Left ventricle myocardium inferior (tissue), 1 donor: ENCODE results near the gene MPC1. TPM values are rescaled to one million over a fixed set of nuclear protein-coding genes. Genes with fewer than 3 reads are reported as not detected.

Source experiments
- DNase-seq: peaks from one replicate; pipeline ENCODE4 v3.0.0-alpha.2; 2020
- H3K27ac ChIP-seq: fragments of 200-600 bp; replicated peaks from 2 replicates; pipeline ENCODE4 v1.8.0; 2021
- H3K27me3 ChIP-seq: fragments of 200-600 bp; 2 replicates; pipeline ENCODE4 v1.8.0; 2021; ENCODE audit warnings: low read depth
- H3K36me3 ChIP-seq: fragments of 200-600 bp; 2 replicates; pipeline ENCODE4 v1.8.0; 2021
- H3K4me1 ChIP-seq: fragments of 200-600 bp; 2 replicates; pipeline ENCODE4 v1.8.0; 2021
- H3K4me3 ChIP-seq: fragments of 200-600 bp; 2 replicates; pipeline ENCODE4 v1.8.0; 2021; ENCODE audit warnings: mild to moderate bottlenecking, moderate library complexity
- H3K9me3 ChIP-seq: fragments of 200-600 bp; replicated peaks from 2 replicates; pipeline ENCODE4 v1.8.0; 2021
- intact Hi-C: fragments of 100-400 bp; cut with micrococcal nuclease; formaldehyde crosslinking; loops from one replicate; pipeline ENCODE4 v1.11.0; 2022
- total RNA-seq: library from RNA; stranded (reverse); fragmentation: NEBNext Ultra II Directional; extraction: Animal tissue kit (Norgen Biotek cat#: 25700); gene quantifications from one replicate; pipeline ENCODE4 v1.2.1, GENCODE V29; 2021
- TF ChIP-seq, protein P1 (sequence below): fragments of 200-600 bp; IDR thresholded peaks from 2 replicates; pipeline ENCODE4 v1.8.0; 2021; ENCODE audit warnings: antibody characterized with exemption, mild to moderate bottlenecking, borderline replicate concordance
- donor health status: DM: no; HTN: yes; CAD: no; lungs with severe emphysema.

Gene MPC1
- total RNA-seq, 1 donor from 2014 or later: 531 TPM

DNA sequence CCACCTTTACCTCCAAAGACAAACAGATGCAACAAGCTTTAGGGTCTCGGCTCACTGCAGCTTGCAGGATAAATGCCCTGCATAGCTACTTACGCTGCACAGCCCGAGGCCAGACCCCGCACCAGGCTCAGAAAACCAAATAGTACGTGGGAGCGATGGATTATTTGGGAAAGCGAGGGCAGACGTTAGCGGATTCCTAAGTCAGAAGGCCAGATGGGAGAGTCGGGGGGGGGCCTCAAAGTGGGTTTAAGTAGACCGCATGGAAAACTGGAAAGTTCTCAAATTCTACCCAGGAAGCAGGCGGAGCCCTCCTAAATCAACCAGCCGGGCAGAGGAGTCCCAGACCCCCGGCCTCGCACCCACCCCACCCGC lies 40.8 kb downstream of the MPC1 start:
- Histone ChIP-seq H3K4me1 (peaks cover 61% of the 10 kb centered on the region), H3K4me3 (peak overlapping the region; percentile 88), H3K27me3 (no peaks in the 10 kb centered on the region), H3K36me3 (peaks cover 4% of the 10 kb centered on the region), H3K9me3 (no peaks in the 10 kb centered on the region), H3K27ac (peak overlapping the region; percentile 92)
- no peak for DNase-seq
- TF ChIP-seq, protein P1, sequence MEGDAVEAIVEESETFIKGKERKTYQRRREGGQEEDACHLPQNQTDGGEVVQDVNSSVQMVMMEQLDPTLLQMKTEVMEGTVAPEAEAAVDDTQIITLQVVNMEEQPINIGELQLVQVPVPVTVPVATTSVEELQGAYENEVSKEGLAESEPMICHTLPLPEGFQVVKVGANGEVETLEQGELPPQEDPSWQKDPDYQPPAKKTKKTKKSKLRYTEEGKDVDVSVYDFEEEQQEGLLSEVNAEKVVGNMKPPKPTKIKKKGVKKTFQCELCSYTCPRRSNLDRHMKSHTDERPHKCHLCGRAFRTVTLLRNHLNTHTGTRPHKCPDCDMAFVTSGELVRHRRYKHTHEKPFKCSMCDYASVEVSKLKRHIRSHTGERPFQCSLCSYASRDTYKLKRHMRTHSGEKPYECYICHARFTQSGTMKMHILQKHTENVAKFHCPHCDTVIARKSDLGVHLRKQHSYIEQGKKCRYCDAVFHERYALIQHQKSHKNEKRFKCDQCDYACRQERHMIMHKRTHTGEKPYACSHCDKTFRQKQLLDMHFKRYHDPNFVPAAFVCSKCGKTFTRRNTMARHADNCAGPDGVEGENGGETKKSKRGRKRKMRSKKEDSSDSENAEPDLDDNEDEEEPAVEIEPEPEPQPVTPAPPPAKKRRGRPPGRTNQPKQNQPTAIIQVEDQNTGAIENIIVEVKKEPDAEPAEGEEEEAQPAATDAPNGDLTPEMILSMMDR: no peak
- intact Hi-C loops: no loop called here

DNA sequence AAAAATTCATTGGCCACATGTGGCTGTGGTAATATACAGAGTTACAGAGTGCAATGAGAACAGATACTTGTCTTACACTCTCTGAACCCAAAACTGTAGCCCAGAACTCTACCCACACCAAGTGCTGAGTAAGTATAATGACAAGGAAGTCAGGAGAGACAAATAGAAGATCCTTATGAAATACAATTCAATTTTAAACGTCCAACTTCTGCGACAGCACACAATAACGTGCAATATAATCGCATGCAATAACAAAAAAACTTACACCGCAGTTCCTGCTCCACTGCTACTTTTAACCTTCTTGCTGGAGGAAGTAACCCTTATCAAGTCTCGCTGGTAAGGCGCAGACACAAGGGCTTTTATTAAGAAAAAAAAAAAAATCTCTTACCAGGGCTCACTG lies 41.3 kb downstream of the MPC1 start:
- TF ChIP-seq, protein P1: no peak
- H3K9me3 ChIP-seq: no peaks in the 10 kb centered on the region
- peak overlapping the region; percentile 92 for H3K27ac ChIP-seq
- H3K36me3 ChIP-seq: peaks cover 4% of the 10 kb centered on the region
- H3K4me3 ChIP-seq: peak overlapping the region; percentile 88
- intact Hi-C loops: no loop called here
- peaks cover 66% of the 10 kb centered on the region for H3K4me1 ChIP-seq
- no peaks in the 10 kb centered on the region for H3K27me3 ChIP-seq
- DNase-seq: no peak

DNA sequence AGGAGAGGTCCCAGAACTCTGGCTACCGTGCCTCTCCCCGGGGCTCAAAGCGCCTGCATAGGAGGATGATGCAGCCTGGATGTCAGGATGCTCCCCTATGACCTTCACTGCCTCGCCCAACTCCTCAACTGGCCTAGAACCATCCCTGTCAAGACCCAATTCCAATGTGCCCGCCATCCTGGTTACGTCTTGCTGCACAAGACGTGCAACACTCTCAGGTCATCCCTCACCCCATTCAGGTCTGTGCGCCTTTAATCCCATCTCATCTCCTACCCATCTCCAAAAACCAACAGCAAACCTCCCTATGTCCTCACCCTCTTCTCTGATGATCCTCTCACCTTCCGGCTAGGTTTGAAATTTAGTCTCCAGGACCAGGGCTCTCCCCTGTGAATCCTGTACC lies 43.9 kb downstream of the MPC1 start:
- Histone ChIP-seq H3K4me1 (peaks cover 71% of the 10 kb centered on the region), H3K9me3 (no peaks in the 10 kb centered on the region), H3K4me3 (no peak overlapping the region), H3K27me3 (no peaks in the 10 kb centered on the region), H3K36me3 (peaks cover 13% of the 10 kb centered on the region), H3K27ac (no peak overlapping the region)
- intact Hi-C loops: no loop called here
- no peak for DNase-seq
- TF ChIP-seq, protein P1: no peak

DNA sequence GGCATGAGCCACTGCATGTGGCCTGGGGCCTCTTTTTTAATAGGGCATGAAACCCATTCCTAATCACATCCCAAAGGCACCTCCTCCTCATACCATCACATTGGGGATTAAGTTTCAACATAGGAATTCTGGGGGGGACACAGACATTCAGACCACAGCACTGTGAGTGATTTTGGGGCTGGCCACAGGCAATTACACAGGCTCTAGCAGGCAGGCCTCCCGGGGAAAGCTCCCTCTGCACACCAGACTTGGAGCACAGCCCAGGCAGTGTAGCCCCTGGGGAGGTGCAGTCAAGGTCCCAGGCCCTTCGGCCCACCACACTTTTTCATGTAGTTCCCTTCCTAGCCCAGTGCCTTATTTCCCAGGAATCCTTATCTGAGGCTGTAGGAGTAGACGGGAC lies 45.9 kb downstream of the MPC1 start:
- Histone ChIP-seq H3K27ac (peak overlapping the region; percentile 23), H3K36me3 (peaks cover 13% of the 10 kb centered on the region), H3K27me3 (no peaks in the 10 kb centered on the region), H3K4me1 (peaks cover 60% of the 10 kb centered on the region), H3K9me3 (no peaks in the 10 kb centered on the region), H3K4me3 (no peak overlapping the region)
- intact Hi-C loops: no loop called here
- TF ChIP-seq, protein P1: no peak
- no peak for DNase-seq

DNA sequence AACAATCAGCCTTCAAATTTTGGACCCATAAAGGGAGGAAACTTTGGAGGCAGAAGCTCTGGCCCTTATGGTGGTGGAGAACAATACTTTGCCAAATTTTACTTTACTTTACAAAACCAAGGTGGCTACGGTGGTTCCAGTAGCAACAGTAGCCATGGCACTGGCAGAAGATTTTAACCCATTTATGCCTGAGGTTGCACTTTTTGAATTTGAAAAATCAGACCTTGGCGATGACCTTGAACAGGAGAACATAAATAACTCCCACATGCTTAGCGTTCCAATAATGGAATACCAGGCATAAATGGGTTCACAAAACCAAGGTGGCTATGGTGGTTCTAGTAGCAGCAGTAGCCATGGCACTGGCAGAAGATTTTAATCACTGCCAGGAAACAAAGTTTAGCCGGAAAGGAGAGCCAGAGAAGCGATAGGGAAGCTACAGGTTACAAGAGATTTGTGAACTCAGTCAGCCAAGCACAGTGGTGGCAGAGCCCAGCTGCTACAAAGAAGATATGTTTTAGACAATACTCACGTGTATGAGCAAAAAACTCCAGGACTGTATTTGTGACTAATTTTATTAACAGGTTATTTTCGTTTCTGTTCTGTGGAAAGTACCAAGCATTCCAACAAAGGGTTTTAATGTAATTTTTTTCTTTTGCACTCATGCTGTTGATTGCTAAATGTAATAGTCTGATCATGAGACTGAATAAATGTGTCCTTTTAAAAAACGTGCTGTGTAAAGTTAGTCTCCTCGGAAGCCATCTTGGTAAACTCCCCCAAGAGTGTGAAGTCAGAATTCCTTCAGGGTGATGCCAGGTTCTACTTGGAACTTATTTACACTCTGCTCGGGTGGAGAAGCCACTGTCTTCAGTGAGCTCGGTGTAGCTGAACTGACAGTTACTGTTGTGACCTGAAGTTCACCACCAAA lies 47.1 kb downstream of the MPC1 start:
- Histone ChIP-seq H3K27ac (no peak overlapping the region), H3K36me3 (peaks cover 13% of the 10 kb centered on the region), H3K9me3 (no peaks in the 10 kb centered on the region), H3K27me3 (no peaks in the 10 kb centered on the region), H3K4me1 (peaks cover 58% of the 10 kb centered on the region), H3K4me3 (no peak overlapping the region)
- TF ChIP-seq, protein P1: no peak
- intact Hi-C loops: no loop called here
- no peak for DNase-seq
